Measurements from ENCODE around the gene RARA.

The RARA gene

DNA sequence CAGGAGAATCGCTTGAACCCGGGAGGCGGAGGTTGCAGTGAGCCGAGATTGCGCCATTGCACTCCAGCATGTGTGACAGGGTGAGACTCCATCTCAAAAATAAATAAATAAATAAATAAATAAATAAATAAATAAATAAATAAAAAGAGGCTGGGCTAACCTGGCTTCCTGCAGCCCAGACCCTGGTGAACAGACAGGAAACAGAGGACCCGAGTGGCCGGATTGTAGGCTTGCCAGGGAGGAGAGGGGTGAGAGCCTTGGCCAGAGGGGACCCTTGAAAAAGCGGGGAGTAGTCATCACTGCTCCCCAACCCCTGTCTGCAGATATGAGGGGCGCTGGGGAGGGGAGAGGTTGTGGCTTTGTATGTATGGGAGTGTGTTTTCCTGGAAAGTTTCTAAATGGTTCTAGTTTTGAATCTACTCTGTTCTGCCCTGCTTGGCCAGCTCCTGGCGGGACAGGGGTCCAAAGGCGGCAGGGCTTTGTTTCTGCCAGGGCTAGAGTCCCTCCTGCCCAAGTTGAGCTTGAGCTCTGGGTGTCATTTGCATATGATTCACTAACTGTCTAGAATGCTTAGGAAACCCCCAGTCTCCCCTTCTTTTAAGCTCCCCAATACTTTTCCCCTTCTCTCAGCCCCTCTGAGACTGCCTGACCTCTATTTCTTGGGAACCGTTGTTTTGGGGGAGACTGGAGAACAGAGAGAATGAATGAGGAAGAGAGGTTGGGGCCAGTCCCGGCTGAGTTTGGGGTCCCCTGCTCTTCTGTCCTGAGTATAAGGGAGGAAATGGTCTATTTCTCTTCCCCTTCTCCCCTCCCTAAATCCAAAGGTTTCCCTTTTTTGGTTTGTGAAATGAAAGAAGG is 16.4 kb downstream of the RARA start:
- in situ Hi-C loops (cut with MboI; ENCODE audit: low sequenced_read_pairs): no loop called here

DNA sequence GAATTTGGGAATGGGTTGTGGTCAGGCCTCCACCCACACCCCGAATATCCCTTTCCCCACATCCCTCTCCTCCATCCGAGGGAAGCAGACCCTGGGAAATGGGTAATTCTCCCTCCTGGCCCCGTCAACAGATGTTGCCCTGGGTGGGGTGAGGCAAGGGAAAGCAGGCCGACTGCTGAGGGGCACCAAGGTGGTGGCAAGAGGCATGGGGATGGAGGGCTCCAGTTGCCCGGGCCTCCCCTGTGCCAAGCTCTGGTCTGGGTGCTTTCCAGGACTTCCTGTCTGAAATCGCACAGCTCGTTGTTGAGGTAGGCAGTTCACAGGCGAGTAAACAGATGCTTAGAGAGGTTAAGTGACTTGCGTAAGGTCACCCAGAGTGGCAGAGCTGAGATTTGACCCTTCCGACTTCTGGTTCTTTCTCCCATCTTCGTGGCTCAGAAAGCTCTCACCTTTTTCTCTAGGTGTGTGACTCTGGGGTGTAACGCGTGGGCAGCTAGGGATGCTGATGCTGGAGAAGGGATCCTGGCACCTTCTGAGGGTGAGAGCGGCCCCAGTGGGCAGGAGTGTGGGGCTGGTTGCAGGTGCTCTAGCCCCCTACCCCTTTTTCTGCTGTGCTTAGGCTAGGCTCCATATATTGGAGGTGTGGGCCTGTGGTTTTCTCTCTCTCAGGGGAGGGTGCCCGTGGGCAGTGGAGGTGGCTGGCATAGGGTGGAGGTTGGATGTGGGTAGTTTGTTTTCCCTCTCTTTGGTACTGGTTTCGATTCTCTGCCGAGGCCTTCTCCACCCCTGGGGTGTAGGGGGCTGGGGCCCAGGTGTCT is 17.2 kb downstream of the RARA start:
- in situ Hi-C loops (cut with MboI; ENCODE audit: low sequenced_read_pairs): no loop called here

DNA sequence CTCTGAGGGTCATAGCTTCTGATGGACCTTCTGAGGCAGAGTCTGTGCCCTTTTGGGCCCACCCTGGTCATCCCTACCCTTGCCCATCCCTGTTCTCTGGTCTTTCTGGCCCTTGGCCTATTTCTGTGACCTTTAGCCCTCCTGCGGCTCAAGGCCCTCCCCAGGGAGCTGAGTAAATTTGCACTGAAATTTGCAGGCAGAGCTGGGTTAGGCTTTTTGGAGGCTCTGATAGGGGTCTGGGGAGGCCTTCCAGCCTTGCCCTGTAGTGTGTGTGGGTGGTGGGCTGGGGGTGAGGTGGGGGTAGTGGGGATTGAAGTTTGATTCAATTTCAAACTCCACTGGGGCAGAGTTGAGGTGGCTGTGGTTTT is 17.8 kb downstream of the RARA start:
- in situ Hi-C loops (cut with MboI; ENCODE audit: low sequenced_read_pairs): no loop called here

DNA sequence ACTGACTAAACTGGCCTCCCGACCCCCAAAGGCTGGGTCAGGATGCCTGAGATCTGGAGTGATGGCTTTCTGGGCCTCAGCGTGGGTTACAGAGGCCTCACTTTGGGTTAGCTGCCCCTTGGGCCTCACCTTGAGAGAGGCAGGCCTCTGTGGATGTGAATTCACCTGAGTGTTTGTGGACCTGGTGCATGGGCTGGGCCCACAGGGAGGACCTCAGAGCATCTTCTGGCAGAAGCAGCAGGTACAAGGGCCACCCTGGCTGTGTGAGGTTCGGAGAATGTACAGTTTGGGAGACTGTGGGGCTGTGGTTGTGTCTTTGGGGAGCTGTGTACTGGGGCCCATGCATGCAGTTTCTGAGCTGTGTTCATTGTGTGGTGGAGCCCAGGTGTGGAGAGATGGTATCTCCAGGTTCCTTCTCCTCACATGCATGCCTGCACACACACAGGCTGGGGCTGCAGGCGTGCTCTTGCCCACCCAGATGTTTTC is 18.3 kb downstream of the RARA start:
- in situ Hi-C loops (cut with MboI; ENCODE audit: low sequenced_read_pairs): no loop called here

DNA sequence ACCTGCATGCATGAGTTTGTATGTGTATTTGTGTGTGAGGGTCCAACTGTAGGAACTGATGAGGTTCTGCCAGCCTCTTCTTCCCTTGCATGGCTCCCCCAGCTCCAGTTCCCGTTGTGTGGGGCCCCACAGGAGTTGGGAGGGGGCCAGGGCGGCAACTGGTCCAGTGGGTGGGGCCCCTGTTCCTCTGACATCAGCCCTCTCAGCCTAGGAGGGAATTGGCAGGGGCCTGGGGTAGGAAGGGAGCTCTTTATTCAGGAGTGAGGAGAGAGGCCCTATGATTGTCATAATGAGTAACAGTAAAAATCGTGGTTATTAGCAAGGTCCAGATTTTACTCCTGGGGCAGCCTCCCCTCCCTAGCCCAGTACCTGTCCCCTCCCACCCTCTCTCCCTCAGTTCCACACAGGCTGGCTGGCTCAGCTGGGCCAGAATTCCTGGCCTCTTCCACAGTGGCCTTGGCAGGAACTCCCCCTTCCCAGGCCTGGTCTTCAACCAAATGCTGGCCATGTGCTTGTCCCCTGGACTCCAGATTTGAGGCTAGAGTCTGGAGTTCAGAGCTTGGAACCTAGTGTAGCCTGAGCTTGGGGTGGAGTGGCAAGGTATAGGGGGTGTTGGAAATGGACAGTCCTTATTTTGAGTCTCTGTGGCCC is 18.9 kb downstream of the RARA start:
- in situ Hi-C loops (cut with MboI; ENCODE audit: low sequenced_read_pairs): no loop called here

DNA sequence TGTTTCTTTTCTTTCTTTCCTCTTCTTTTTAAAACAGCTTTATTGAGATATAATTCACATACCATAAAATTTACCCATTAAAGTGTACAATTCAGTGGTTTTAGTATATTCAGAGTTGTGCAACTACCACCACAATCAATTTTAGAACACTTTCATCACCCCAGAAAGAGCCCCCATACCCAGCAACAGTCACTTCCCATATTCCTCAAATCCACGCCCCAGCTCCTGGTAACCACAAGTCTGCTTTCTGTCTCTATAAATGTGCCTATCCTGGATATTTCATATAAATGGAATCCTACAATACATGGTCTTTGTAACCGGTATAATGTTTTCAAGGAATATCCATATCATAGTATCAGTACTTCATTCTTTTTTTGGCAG is 19.4 kb downstream of the RARA start:
- in situ Hi-C loops (cut with MboI; ENCODE audit: low sequenced_read_pairs): no loop called here

DNA sequence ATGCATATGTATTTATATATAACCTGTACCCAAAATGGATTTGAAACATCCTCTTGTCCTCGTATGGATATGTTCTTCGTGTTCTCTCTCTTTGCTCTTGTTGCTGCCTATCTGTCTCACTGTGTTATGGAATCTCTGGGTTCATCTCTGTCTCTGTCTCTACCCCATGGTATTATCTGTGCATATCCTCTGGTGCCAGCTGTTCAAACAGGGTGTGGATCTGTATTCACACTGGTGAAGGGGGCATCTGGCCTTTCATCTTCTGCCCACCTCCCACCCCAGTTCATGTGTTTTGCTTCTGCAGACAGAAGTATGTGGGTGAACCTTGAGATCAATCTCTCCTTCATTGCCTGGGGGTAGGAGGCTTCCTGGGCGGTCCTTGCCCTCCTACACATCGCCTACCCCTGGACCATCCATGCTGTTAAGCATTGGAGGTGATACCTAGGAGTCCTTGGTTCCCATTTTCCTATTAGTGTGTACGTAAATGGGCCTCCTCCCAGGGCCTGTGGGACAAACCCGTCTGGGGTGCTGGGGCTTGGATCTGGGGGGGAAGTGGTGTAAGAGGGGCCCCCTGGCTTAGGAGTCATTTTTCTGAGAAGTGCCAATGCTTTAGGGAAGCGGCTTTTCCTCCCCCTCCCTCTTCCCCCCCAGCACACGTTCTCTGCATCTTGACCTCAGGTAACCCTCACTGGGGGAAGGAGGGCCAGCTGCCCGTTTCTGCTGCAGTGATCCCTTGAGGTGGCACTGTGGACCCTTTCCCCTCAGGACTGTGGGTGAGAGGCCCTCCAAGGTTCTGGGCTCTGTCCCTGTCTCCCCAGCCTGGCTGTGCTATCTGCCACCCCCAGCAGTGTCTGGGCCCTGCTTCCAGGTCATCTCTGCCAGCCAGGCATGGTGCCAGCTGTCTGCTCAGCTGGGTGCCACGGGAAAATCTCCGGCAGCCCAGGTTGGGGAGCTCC is 21.1 kb downstream of the RARA start:
- in situ Hi-C loops (cut with MboI; ENCODE audit: low sequenced_read_pairs): no loop called here

DNA sequence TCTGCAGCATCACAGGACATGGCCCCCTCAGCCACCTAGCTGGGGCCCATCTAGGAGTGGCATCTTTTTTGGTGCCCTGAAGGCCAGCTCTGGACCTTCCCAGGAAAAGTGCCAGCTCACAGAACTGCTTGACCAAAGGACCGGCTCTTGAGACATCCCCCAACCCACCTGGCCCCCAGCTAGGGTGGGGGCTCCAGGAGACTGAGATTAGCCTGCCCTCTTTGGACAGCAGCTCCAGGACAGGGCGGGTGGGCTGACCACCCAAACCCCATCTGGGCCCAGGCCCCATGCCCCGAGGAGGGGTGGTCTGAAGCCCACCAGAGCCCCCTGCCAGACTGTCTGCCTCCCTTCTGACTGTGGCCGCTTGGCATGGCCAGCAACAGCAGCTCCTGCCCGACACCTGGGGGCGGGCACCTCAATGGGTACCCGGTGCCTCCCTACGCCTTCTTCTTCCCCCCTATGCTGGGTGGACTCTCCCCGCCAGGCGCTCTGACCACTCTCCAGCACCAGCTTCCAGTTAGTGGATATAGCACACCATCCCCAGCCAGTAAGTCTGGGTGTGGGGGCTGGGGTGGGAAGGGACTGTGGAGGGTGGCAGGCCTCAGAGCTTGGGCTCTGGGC is 22.0 kb downstream of the RARA start:
- in situ Hi-C loops (cut with MboI; ENCODE audit: low sequenced_read_pairs): no loop called here

DNA sequence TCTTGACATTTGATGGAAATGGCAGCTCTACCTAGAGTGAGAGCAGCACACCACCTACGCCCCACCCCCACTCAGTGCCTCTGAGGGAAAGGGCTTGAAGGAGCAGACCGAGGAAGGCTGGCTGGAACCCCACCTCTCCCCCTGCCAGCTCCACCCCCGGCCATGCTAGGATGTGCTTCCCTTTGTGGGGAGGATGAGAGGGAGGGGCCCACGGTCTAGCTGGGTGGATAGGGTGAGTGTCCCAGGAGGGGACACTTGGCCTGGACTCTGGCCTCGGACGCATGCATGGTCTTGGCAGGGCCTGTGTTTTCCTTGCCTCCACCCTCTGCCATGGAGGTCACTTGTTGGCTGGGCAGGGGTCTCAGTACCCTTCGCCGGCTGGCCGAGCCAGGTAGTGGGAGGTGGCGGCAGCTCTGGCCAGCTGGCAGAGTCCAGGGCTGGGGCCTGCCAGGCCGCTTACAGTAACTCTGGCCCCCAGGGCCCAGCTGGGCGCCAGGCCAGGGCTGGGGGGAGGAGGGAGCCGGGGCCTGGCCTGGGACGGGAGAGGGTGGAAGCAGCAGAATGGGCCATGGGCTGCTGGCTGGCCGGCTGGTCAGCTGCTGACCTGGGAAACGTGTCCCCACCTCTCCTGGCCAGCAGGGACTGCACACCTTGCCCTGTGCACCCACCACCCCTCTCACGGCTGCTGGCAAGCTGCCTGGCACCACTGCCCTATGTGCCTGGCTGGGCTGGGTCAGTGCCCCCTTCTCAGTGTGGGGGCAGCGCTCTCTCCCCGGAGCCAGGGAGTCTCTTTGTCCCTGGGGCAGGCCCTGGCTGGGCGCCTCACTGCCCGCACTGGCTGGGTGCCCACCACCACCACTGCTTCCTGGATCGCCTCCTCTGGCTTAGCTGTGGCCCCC is 23.0 kb downstream of the RARA start:
- in situ Hi-C loops (cut with MboI; ENCODE audit: low sequenced_read_pairs): no loop called here

DNA sequence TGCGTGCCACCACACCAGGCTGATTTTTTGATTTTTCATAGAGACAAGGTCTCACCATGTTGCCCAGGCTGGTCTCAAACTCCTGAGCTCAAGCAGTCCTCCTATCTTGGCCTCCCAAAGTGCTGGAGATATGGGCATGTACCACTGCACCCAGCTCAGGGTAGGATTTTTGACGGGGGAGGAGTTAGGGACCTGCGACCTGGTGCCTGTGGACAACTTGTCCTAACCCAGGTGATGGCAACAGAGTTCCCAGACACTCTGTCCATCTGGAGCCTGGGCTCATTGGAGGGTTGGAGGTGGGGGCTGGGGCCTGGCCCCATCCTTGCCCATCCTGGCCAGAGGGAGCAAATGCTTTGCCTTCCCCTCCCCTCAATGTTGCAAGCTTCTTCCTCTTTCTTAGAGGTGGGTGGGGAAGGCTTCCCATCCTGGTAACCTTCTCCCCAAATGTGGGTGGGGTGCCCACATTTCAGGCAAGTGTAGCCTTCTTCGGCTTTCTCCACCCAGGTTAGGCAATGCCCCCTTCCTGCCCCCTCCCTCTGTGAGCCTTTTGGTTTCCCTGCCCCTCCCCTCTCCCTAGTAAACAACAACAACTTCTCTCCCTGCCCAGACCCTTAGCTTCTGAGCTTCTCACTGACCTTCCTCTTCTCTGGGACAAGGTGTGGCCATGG is 24.9 kb downstream of the RARA start:
- in situ Hi-C loops (cut with MboI; ENCODE audit: low sequenced_read_pairs): no loop called here

DNA sequence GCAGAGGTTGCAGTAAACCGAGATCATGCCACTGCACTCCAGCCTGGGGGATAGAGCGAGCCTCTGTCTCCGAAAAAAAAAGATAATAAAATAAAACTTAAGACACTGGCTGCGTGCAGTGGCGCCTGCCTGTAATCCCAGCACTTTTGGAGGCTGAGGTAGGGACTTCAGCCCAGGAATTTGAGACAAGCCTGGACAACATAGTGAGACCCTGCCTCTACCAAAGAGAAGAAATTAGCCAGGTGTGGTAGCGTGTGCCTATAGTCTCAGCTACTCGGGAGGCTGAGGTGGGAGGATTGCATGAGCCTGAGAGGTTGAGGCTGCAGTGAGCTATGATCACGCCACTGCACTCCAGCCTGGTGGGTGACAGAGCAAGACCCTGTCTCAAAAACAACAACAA is 26.6 kb downstream of the RARA start:
- in situ Hi-C loops (cut with MboI; ENCODE audit: low sequenced_read_pairs): no loop called here

DNA sequence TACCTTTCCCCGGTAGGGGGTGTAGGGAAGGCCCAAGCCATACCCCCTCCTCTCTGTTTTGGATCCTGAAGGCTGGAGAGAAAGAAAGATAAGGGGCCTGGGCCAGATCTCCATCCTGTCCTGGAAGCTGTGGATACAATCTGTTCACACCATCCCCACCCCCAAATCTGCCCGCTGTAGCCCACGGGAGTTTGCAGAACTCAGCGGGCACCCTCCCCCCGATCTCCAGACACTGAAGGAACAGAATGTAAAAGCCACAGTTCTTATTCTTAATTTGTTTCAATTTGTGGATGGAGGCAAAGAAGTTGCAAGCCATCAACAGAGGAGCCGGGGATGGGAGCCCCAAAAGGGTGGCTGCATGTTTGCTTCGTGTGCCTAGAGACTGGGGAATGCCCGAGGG is 28.4 kb downstream of the RARA start:
- in situ Hi-C loops (cut with MboI; ENCODE audit: low sequenced_read_pairs): no loop called here

DNA sequence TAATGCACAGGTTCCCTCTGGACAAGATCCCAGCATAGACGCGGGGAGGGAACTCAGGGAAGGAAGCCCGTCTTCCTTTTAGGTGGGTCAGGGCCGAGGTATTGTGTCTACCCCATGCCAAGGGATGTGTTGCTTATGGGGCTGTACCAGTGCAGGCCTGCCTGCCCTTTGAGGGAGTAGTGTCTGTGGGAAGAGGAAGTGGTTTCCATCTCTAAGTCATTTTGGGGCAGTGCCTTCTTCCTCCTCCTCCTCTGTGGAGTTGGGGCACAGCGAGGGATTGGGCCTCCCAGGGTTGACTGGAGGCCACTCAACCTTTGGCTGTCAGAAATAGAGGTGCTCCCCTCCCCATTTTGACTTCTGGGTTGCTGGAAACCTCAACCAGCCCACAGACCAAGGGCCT is 29.1 kb downstream of the RARA start:
- in situ Hi-C loops (cut with MboI; ENCODE audit: low sequenced_read_pairs): no loop called here

DNA sequence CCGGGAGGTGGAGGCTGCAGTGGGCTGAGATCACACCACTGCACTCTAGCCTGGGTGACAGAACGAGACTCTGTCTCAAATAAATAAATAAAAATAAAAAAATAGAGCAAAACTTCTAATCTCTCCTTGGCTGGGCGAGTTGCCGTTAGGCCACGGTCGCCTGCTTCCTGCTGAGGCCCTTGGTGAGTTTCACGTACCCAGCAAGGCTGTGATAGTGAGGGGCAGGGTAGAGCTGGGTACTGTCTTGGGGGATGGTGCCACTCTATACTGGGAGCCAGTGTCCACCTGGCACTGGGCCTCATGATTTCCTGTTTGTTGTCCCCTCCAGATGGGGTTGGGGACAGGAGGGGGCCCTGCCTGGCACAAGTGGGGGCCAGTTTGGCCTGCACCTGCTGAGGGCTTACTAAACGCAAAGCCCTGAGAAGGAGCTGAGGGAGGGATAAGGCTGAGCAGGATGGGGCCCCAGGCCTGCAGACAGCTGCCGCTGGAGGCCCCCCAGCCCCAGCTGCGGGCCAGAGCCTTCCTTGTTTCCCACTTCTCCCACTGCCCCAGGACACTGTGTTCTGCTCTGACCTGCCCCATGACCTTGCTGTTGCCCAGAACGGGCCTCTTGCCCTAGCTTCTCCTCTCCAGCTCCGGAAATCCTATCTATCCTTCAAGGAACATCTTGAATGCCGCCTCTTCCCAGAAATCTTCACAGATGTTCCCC is 30.1 kb downstream of the RARA start:
- in situ Hi-C loops (cut with MboI; ENCODE audit: low sequenced_read_pairs): no loop called here

DNA sequence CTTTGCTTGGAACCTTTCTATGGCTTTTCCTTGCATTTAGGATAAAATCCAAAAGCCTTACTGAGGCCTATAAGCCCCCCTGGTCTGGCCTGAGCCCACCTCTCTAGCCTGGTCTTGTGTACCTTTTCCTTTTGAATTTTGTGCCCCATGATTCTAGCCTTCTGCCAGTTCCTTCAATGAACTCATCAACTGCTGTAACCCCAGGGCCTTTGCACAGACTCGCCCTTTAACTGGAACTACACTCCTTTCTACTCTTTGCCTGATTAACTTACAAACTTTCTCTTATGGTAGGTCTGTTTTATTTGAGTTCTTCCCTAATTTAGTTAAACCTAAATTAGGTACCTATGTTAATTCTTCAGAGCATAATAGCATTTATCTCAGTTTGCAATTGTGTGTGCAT is 31.3 kb downstream of the RARA start:
- in situ Hi-C loops (cut with MboI; ENCODE audit: low sequenced_read_pairs): no loop called here

DNA sequence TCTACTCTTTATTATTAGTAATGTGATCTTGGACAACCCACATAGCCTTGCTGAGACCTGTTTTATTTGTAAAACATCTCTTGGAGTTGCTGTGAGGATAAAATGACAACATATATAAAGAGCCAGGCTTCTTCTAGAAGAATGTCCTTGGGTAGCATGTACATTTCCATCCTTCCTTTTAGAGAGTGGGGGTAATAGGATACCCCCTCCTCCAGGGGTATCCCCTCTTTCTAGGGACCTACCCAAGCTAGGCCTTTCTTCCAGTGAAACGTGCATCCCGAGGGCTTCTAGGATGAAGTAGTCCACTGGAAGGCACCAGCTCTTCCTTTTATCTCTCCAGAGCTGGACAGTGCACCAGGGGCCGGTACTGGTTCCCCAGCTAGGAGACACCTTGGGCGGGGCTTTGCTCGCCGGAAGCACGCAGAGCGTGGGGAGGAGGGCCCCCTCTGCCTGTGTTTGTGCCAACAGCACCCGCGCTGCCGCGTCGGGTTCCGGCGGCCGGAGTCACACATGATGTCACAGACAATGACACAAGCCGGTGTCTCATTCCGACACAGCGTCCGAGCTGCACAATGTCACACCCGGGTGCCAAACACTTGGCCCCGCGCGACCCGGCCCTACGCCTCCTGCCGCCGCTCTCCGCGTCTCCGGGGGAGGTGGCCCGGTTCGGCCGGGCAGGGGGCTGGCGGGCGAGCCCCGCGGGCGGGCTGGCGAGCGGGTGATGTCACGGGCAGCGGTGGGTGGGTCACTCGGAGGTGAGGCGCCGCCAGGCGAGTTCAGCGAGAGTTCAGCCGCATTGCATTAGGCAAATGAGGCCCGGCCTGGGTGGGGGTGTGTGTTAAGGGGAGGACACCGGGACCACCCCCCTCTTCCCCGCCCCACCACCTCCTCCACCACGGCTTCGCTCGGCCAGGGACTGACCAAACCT is 32.2 kb downstream of the RARA start:
- in situ Hi-C loops (cut with MboI; ENCODE audit: low sequenced_read_pairs): no loop called here

Measured in HL-60/S4 treated with phorbol 12-myristate 13-acetate at 8.2 ng/mL for 4 days and 3 days (cell line).